ENCODE results near the gene EIF5.

Gene EIF5

DNA sequence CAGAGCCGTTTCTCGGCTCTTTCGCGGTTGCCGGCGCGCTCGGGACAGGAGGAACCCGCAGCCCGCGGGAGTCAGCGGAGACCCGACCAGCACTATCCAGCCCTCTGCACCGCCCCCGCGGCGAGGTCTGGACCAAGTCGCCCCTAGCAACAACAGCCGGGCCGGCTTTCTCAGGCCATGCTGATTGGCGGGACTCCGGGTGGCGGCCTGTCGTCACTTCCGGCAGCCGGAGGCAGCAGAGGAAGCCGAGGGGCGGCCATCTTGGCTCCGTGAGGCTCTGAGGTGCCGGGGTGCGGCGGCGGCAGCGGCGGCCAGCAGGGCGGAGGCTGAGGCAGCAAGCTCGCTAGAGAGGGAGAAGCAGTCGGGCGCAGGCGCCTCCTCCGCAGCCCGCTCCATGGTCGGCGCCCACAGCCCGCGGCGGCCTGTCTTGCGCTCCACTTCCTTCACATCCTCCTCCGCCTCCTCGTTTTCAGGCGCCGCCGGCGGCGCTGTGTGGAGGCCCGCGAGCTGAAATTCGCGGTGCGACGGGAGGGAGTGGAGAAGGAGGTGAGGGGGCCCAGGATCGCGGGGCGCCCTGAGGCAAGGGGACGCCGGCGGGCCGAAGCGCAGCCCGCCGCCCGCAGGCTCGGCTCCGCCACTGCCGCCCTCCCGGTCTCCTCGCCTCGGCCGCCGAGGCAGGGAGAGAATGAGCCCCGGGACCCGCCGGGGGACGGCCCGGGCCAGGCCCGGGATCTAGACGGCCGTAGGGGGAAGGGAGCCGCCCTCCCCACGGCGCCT, 51.3 kb downstream of the EIF5 start, which contains the start of gene MARK3:
Gene MARK3, plus strand, starts transcription at position 264 of the 777 bp plus-strand sequence. CDS start 615 bp downstream, outside the sequence.
- peak within 1 kb of the TSS; percentile 87 for H3K4me3 ChIP-seq (ENCODE audit: low read length)
- no peak for TF ChIP-seq ZNF274 (IDR thresholded peaks at IDR 0.05; ENCODE audit: low read depth, low read length)

DNA sequence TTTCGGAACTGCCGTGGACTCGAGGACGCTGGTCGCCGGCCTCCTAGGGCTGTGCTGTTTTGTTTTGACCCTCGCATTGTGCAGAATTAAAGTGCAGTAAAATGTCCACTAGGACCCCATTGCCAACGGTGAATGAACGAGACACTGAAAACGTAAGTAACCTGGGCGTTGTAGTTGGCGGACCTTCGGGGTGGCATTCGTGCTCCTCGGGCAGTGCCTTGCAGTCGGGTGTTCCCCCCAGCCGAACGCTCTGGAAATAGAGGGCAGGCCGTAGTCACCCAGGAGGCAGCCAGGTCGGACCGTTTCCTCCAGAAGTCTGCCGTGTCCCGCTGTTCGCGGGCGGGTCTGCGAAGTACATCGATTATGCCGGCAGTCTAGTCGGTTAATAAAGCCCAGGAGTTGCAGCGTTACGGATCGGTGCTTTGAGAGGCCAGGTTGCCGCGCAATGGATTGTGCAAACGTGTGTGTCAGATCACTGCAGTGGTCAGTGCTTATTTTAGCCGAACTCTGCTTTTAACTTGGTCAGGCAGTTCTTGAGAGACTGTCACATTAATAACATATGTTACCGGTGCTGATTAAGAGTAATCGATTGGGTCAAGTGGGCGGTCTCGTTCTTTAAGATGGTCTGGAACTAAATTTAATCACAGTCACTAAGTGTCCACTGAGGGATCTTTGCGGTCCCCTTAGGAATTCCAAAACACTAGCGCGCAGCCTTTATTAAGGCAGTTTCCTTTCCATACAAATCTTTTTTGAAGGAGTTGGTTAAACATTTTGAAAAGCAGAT, 52.1 kb downstream of the EIF5 start:
- H3K4me3 ChIP-seq (ENCODE audit: low read length), result peak overlapping the region; percentile 87
- TF ChIP-seq ZNF274 (IDR thresholded peaks at IDR 0.05; ENCODE audit: low read depth, low read length), result no peak

DNA sequence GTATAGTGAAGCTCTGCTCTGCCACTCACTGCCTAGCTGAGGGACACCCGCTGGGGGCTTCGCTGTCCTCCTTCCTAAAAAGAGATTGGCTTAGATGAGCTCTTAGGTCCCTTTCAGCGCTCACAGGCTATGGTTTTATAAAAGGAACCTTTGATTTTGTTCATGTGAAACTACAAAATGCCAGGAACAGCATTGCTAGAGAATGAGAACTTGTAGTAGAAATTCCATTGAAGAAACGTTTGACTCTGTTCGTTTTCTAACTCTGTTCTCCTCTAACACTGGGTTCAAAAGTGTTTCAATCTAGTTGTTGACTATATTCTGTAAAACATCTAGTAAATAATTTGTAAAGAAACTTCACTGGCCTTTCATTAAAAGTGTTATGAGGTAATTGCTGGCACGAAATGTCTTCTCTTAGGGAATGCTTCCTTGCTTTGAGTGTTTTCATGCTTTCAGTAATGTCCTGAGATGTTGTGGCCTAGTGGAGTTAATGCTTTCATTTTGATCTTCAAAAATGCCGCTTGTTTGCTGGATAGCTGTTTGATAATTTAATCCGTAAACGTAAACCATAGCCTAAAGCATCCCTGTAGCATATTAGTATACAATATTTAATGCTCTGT, 52.8 kb downstream of the EIF5 start:
- no peak for TF ChIP-seq ZNF274 (IDR thresholded peaks at IDR 0.05; ENCODE audit: low read depth, low read length)
- peak overlapping the region; percentile 87 for H3K4me3 ChIP-seq (ENCODE audit: low read length)

DNA sequence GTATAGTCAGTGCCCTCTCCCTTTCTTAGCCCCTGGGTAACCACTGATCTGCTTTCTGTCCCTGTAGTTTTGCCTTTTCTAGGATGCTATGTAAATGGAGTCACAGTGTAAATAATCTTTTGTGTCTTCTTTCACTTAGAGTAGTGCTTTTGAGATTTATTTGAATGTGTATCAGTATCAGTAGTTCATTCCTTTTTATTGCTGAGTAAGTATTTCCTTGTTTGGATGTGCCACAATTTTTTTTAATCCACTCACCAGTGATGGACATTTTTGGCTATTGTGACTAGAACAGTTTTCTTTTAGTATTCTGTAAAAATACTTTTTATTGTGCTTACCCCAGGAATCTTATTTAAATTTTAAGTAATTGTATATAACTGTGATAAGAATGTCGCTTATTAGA, 54.6 kb downstream of the EIF5 start:
- no peak for TF ChIP-seq ZNF274 (IDR thresholded peaks at IDR 0.05; ENCODE audit: low read depth, low read length)
- H3K4me3 ChIP-seq (ENCODE audit: low read length), result no peak overlapping the region

DNA sequence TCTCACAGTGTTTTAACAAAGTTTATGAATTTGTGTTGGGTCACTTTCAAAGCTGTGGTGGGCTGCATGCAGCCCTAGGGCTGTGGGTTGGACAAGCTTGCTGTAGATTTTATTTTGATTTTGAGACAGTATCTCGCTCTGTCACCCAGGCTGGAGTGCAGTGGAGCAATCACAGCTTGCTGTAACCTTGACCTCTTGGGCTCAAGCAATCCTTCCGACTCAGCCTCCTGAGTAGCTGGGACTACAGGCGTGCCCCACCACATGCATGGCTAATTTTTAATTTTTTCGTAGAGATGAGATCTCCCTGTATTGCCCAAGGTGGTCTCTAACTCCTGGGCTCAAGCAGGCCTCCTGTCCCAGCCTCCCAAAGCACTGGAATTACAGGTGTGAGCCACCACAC, 56.6 kb downstream of the EIF5 start:
- no peak overlapping the region for H3K4me3 ChIP-seq (ENCODE audit: low read length)
- TF ChIP-seq ZNF274 (IDR thresholded peaks at IDR 0.05; ENCODE audit: low read depth, low read length), result no peak

DNA sequence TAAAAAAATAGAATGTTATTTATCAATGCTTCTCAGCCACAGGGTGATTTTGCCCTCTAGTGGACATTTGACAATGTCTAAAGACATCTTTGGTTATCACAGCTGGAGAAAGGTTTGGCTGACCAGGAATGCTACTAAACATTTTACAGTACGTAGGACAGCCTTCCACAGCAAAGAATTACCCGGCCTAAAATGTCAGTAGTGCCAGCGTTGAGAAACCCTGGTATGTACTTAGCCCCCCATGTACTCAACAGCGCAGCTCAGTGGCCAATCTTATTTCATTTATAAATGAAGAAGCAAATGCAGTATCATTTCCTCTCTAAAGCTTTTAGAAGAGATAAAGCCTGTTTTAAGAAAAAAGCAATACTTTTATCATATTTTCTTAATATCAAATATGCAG, 57.0 kb downstream of the EIF5 start:
- H3K4me3 ChIP-seq (ENCODE audit: low read length), result no peak overlapping the region
- no peak for TF ChIP-seq ZNF274 (IDR thresholded peaks at IDR 0.05; ENCODE audit: low read depth, low read length)

DNA sequence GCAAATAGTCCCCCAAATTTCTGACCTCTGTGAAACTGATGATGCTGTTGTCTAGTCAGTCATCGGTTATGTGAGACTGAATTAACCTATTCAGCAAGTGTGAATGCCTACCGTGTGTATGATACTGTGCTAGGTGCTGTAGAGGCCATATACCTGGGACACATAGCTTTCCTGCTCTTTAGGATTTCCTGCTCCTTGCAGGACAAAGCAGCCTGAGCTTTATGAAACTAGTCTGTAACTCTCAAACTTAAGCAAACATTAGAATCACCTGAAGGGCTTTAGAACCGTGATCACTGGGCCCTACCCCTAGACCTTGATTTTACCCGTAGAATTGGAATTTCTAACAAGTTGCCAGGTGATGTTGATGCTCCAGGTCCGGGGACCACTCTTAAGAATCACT, 58.1 kb downstream of the EIF5 start:
- no peak overlapping the region for H3K4me3 ChIP-seq (ENCODE audit: low read length)
- no peak for TF ChIP-seq ZNF274 (IDR thresholded peaks at IDR 0.05; ENCODE audit: low read depth, low read length)

DNA sequence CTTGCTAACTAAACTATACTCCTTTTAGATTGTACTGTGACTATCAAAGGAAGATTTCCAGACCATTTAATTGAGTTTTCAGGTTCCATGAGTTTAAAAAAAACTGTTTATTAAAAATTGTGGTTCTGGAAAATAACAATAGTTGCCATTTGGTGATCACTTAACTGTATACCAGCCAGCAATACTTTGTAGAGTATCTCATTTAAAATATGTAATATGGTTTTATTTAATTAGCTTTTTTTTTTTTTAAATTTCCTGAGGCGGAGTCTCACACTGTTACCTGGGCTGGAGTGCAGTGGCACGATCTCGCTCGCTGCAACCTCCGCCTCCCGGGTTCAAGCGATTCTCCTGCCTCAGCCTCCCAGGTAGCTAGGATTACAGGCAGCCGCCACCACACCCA, 58.5 kb downstream of the EIF5 start:
- TF ChIP-seq ZNF274 (IDR thresholded peaks at IDR 0.05; ENCODE audit: low read depth, low read length), result no peak

DNA sequence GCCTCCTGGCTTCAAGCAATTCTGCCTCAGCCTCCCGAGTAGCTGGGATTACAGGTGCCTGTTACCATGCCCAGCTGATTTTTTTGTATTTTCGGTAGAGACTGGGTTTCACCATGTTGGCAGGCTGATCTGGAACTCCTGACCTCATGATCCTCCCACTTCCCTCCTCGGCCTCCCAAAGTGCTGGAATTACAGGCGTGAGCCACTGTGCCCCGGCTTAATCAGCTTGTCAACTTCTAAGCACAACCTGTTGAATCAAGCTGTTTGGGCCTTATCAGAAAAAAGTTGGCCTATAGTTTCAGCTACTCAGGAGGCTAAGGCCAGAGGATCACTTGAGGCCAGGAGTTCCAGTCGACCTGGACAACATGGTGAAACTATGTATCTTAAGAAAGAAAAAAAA, 59.0 kb downstream of the EIF5 start:
- no peak for TF ChIP-seq ZNF274 (IDR thresholded peaks at IDR 0.05; ENCODE audit: low read depth, low read length)
- H3K4me3 ChIP-seq (ENCODE audit: low read length), result no peak overlapping the region

More for the DNA sequence above, 58.5 kb downstream of the EIF5 start:
- no peak overlapping the region for H3K4me3 ChIP-seq (ENCODE audit: low read length)

DNA sequence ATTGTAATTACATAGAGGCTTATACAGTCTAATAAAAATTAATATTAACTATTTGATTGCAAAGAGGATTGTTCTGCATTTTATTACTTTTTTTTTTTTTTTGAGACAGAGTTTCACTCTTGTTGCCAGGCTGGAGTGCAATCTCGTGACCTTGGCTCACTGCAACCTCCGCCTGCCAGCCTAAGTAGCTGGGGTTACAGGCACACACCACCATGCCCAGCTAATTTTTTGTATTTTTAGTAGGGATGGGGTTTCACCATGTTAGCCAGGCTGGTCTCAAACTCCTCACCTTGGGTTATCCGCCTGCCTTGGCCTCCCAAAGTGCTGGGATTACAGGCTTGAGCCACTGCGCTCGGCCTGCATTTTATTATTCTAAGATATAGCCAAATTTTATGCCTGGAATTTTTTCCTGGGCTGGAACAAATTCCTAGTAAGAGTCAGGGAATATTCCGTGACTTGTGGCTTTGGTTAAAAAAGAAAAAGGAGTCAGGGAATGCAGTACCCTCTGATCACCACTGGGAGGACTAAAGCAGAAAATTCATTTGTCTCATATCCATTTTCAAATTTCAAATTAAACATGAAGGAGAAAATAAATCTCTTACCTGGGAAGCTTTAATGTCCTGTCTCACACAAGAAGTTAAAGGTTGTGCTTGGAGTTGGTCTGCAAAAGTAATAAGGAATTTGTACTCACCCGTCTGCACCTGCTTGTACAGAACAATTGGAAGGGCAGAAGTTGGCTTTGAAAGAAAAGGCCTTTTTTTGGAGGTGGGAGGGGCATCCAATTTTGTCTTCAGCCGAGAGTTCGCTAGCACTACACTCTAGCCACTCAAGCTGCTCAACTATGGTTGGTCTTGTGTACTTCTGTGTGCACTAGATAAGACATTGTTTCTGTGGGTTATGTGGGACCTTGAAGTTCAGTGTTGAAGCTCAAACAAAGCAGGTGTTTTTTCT, 59.9 kb downstream of the EIF5 start:
- TF ChIP-seq ZNF274 (IDR thresholded peaks at IDR 0.05; ENCODE audit: low read depth, low read length), result no peak
- no peak overlapping the region for H3K4me3 ChIP-seq (ENCODE audit: low read length)

Data from GM08714 (cell line).